Limb (tissue), 2 donors: ENCODE measurements around the gene BBS1.
"Not testable (repeated sequence)": the region's sequence is repeated elsewhere in the genome, so short reads cannot be mapped to it uniquely, and the experiment has no call there.

Experiments used
- DNase-seq, 2 donors: peaks; one replicate each; pipeline ENCODE4 v3.0.0-alpha.2; 2016; ENCODE audit errors: extremely low spot score in 2 of 2

BBS1 gene

GRCh38 chr11:66570850-66571180 is 60.4 kb downstream of the BBS1 start:
- DNase-seq = no peak

- DNase-seq = peak; percentile 71 to 88
Observed at GRCh38 chr11:66579017-66579606, 68.7 kb downstream of the BBS1 start.

- DNase-seq = no peak
Observed at GRCh38 chr11:66580803-66581202, 70.4 kb downstream of the BBS1 start.

- no peak for DNase-seq
Observed at GRCh38 chr11:66581261-66581660, 70.8 kb downstream of the BBS1 start.

GRCh38 chr11:66582565-66583147 is 72.2 kb downstream of the BBS1 start:
- not testable (repeated sequence) for DNase-seq
